HepG2 (cell line): ENCODE measurements around the gene PRRT2. TPM values are rescaled to one million over a fixed set of nuclear protein-coding genes. Genes with fewer than 3 reads are reported as not detected.

Source experiments
- AGO1 ChIP-seq: fragments of 200-400 bp; formaldehyde crosslinking; IDR thresholded peaks from 2 replicates; pipeline ENCODE4 v1.6.1; 2017; ENCODE audit warnings: mild to moderate bottlenecking, low read depth, low read length, moderate library complexity; ENCODE audit not compliant: poor library complexity, severe bottlenecking
- CBX1 ChIP-seq: IDR thresholded peaks from one replicate; pipeline ENCODE4 v1.6.1; 2016; ENCODE audit warnings: antibody characterized with exemption, low read depth
- CBX2 ChIP-seq, 2 experiments: fragments of 200-600 bp in 1 of 2; sonication (generic); formaldehyde crosslinking in 1 of 2; IDR thresholded peaks; 2 replicates each; pipeline versions ENCODE4 v1.7.0 to v1.8.1; 2018 to 2022; ENCODE audit warnings: low read depth in 2 of 2, low read length in 1 of 2, mild to moderate bottlenecking in 1 of 2, missing genetic modification reagents in 1 of 2
- CCDC6 ChIP-seq: sonication (generic); formaldehyde crosslinking; IDR thresholded peaks from 2 replicates; pipeline ENCODE4 v1.8.1; 2022; ENCODE audit warnings: mild to moderate bottlenecking, missing genetic modification reagents, moderate library complexity
- CHCHD3 ChIP-seq: sonication (generic); formaldehyde crosslinking; IDR thresholded peaks from 2 replicates; pipeline ENCODE4 v1.8.0; 2022; ENCODE audit warnings: mild to moderate bottlenecking, missing genetic modification reagents, moderate library complexity
- EHMT2 ChIP-seq: fragments of 200-600 bp; sonication (generic); IDR thresholded peaks from 2 replicates; pipeline ENCODE4 v1.7.0; 2017; ENCODE audit warnings: antibody characterized with exemption, low read depth, low read length, borderline replicate concordance
- ELF3 ChIP-seq: IDR thresholded peaks from 2 replicates; pipeline ENCODE4 v1.6.1; 2016; ENCODE audit warnings: missing genetic modification reagents, missing compliant biosample characterization
- ISL2 ChIP-seq: sonication (generic); formaldehyde crosslinking; IDR thresholded peaks from 2 replicates; pipeline ENCODE4 v1.5.0; 2020; ENCODE audit warnings: missing genetic modification reagents
- JUN ChIP-seq: sonication (generic); formaldehyde crosslinking; IDR thresholded peaks from 2 replicates; pipeline ENCODE4 v1.4.0; 2020; ENCODE audit warnings: mild to moderate bottlenecking, missing genetic modification reagents
- KDM2A ChIP-seq: sonication (generic); formaldehyde crosslinking; IDR thresholded peaks from 2 replicates; pipeline ENCODE4 v1.4.0; 2020; ENCODE audit warnings: low read depth, missing genetic modification reagents, borderline replicate concordance
- MAFK ChIP-seq, 2 experiments: IDR thresholded peaks in 1 of 2; conservative IDR thresholded peaks in 1 of 2; 2 replicates each; pipeline ENCODE4 v1.6.1; 2011; ENCODE audit warnings: improper control_type of control experiment in 2 of 2, low read length in 2 of 2
- NCOA1 ChIP-seq: sonication (generic); formaldehyde crosslinking; IDR thresholded peaks from 2 replicates; pipeline ENCODE4 v1.9.0; 2021; ENCODE audit warnings: missing genetic modification reagents
- NONO ChIP-seq, 2 experiments: fragments of 450-650 bp in 1 of 2; sonication (generic) in 1 of 2; formaldehyde crosslinking in 1 of 2; IDR thresholded peaks in 1 of 2; conservative IDR thresholded peaks in 1 of 2; 2 replicates each; pipeline versions ENCODE4 v1.6.1 to v1.8.0; 2017 to 2022; ENCODE audit warnings: mild to moderate bottlenecking in 1 of 2, missing genetic modification reagents in 1 of 2, moderate library complexity in 1 of 2
- TRIM24 ChIP-seq: sonication (generic); formaldehyde crosslinking; IDR thresholded peaks from 2 replicates; pipeline ENCODE4 v1.8.0; 2022; ENCODE audit warnings: mild to moderate bottlenecking, missing genetic modification reagents
- ZEB1 ChIP-seq: IDR thresholded peaks from 2 replicates; pipeline ENCODE4 v1.6.1; 2012; ENCODE audit warnings: mild to moderate bottlenecking, low read depth, inconsistent platforms; ENCODE audit not compliant: insufficient replicate concordance
- ZNF282 ChIP-seq: fragments of 450-650 bp; IDR thresholded peaks from 2 replicates; pipeline ENCODE4 v1.6.1; 2018; ENCODE audit not compliant: partially characterized antibody
- ZNF557 ChIP-seq: sonication (generic); formaldehyde crosslinking; IDR thresholded peaks from 2 replicates; pipeline ENCODE4 v1.4.0; 2020; ENCODE audit warnings: missing genetic modification reagents
- ZNF564 ChIP-seq: sonication (generic); formaldehyde crosslinking; IDR thresholded peaks from 2 replicates; pipeline ENCODE4 v1.8.1; 2023; ENCODE audit warnings: mild to moderate bottlenecking, missing genetic modification reagents
- ZNF768 ChIP-seq: sonication (generic); formaldehyde crosslinking; IDR thresholded peaks from 2 replicates; pipeline ENCODE4 v1.4.0; 2020; ENCODE audit warnings: missing genetic modification reagents
- ZSCAN25 ChIP-seq: sonication (generic); formaldehyde crosslinking; IDR thresholded peaks from 2 replicates; pipeline ENCODE4 v1.8.0; 2022; ENCODE audit warnings: mild to moderate bottlenecking, missing genetic modification reagents
- polyA plus RNA-seq, 8 experiments: library from polyadenylated mRNA; depleted of rRNA in 3 of 8; stranded (reverse) in 7 of 8; unstranded in 1 of 8; fragments of >200 nt; fragmentation: Illumina TruSeq in 4 of 8; extraction: Trizol in 4 of 8; gene quantifications; 2 replicates each; pipeline versions ENCODE4 v1.2.1 to v1.2.3, GENCODE V29; 2011 to 2016; ENCODE audit warnings: low read depth in 4 of 8, missing spikeins in 1 of 8, mixed read lengths in 1 of 8; ENCODE audit not compliant: insufficient read depth in 1 of 8
- total RNA-seq, 5 experiments: library from RNA; depleted of rRNA; stranded (reverse); fragments of >200 nt; fragmentation: Illumina TruSeq; extraction: Trizol; gene quantifications; 2 replicates each; pipeline ENCODE4 v1.2.3, GENCODE V29; 2016; ENCODE audit warnings: low read depth in 1 of 5
- TF ChIP-seq, protein P1 (sequence below): sonication (generic); formaldehyde crosslinking; IDR thresholded peaks from 2 replicates; pipeline ENCODE4 v1.4.0; 2020; ENCODE audit warnings: mild to moderate bottlenecking, low read depth, missing genetic modification reagents
- TF ChIP-seq, protein P2 (sequence below): sonication (generic); formaldehyde crosslinking; IDR thresholded peaks from 2 replicates; pipeline ENCODE4; 2020; ENCODE audit warnings: missing genetic modification reagents, mild to moderate bottlenecking, borderline replicate concordance

The PRRT2 gene
- total and polyA plus RNA-seq, 2 of the 13 experiments (the other 11 are each of a cell fraction or from before 2014, with no cell fraction given), result 0.51 to 1.1 TPM

DNA sequence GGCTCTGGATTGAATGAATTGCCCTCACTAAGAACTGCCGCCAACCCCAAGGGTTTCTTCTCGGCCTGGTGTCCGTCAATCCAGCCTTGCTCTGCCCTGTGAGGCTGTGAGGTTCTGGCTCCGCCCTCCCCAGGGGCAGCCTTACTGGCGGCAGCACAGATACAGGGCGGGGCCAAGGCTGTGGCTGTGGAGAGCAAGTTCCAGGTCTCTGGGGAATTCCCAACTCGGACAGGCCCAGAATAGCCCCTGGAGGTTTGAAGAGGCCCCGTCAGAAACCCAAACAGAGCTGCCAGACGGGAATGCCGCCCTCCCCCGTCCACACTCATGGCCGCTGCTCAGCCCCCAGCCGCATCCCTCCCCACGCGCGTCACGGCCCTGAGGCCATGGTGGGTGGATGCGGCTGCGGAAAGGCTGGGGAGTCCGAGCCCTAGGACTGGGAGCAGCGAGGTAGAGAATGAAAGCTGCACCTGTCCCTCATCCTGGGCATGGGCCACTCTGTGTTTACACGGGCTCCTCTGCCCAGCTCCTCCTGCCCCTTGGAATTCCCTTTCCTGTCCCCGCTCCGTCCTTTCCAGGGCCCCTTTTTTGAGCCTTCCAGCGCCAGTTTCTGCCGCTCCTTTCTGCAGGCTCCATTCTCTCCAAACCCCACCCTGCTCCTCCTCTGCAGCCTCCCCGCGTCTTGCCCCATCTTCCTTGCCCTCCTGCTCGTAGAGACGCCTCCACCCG is 660 bp upstream of the PRRT2 start (continued):
- TF ChIP-seq NONO (IDR thresholded peaks at IDR 0.05), result no peak
- TF ChIP-seq NONO (CRISPR knock-in tag; conservative IDR thresholded peaks at IDR 0.05), result peak; percentile 89
- TF ChIP-seq JUN (CRISPR knock-in tag), result no peak
- TF ChIP-seq, protein P1, sequence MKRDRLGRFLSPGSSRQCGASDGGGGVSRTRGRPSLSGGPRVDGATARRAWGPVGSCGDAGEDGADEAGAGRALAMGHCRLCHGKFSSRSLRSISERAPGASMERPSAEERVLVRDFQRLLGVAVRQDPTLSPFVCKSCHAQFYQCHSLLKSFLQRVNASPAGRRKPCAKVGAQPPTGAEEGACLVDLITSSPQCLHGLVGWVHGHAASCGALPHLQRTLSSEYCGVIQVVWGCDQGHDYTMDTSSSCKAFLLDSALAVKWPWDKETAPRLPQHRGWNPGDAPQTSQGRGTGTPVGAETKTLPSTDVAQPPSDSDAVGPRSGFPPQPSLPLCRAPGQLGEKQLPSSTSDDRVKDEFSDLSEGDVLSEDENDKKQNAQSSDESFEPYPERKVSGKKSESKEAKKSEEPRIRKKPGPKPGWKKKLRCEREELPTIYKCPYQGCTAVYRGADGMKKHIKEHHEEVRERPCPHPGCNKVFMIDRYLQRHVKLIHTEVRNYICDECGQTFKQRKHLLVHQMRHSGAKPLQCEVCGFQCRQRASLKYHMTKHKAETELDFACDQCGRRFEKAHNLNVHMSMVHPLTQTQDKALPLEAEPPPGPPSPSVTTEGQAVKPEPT (CRISPR knock-in tag), result no peak
- peak; percentile 99 for TF ChIP-seq AGO1
- no peak for TF ChIP-seq NCOA1 (CRISPR knock-in tag)
- TF ChIP-seq ZEB1, result peak; percentile 69
- peak; percentile 5; the same call in 1 of the 2 replicates for TF ChIP-seq ZNF564 (CRISPR knock-in tag)
- TF ChIP-seq ZNF768, result peak; percentile 65; the same call in 1 of the 2 replicates
- 0 out of 2 replicates have a peak, but pooled peaks have one; percentile 57 for TF ChIP-seq ZNF557 (CRISPR knock-in tag)
- TF ChIP-seq, protein P2, sequence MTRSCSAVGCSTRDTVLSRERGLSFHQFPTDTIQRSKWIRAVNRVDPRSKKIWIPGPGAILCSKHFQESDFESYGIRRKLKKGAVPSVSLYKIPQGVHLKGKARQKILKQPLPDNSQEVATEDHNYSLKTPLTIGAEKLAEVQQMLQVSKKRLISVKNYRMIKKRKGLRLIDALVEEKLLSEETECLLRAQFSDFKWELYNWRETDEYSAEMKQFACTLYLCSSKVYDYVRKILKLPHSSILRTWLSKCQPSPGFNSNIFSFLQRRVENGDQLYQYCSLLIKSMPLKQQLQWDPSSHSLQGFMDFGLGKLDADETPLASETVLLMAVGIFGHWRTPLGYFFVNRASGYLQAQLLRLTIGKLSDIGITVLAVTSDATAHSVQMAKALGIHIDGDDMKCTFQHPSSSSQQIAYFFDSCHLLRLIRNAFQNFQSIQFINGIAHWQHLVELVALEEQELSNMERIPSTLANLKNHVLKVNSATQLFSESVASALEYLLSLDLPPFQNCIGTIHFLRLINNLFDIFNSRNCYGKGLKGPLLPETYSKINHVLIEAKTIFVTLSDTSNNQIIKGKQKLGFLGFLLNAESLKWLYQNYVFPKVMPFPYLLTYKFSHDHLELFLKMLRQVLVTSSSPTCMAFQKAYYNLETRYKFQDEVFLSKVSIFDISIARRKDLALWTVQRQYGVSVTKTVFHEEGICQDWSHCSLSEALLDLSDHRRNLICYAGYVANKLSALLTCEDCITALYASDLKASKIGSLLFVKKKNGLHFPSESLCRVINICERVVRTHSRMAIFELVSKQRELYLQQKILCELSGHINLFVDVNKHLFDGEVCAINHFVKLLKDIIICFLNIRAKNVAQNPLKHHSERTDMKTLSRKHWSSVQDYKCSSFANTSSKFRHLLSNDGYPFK (CRISPR knock-in tag), result peak; percentile 69; the same call in 1 of the 2 replicates
- no peak for TF ChIP-seq CCDC6 (CRISPR knock-in tag)
- no peak for TF ChIP-seq CBX1
- no peak for TF ChIP-seq MAFK (conservative IDR thresholded peaks at IDR 0.05 in 1 of 2, IDR thresholded peaks at IDR 0.05 in 1 of 2; ENCODE audit: low read length in 2 of 2)
- no peak for TF ChIP-seq ZNF282
- TF ChIP-seq CBX2 (IDR thresholded peaks at IDR 0.05; ENCODE audit: low read depth, low read length), result no peak
- no peak for TF ChIP-seq CBX2 (CRISPR knock-in tag; IDR thresholded peaks at IDR 0.05; ENCODE audit: low read depth)
- TF ChIP-seq TRIM24 (CRISPR knock-in tag), result no peak
- no peak for TF ChIP-seq ELF3 (CRISPR knock-in tag)
- TF ChIP-seq EHMT2, result no peak
- peak; percentile 61; the same call in 1 of the 2 replicates for TF ChIP-seq ISL2 (CRISPR knock-in tag)
- no peak for TF ChIP-seq CHCHD3
- TF ChIP-seq KDM2A (CRISPR knock-in tag), result peak; percentile 100
- TF ChIP-seq ZSCAN25 (CRISPR knock-in tag), result no peak; the same call in none of the 2 replicates
